ENCODE data around the gene CAMK1D.

The CAMK1D gene

DNA sequence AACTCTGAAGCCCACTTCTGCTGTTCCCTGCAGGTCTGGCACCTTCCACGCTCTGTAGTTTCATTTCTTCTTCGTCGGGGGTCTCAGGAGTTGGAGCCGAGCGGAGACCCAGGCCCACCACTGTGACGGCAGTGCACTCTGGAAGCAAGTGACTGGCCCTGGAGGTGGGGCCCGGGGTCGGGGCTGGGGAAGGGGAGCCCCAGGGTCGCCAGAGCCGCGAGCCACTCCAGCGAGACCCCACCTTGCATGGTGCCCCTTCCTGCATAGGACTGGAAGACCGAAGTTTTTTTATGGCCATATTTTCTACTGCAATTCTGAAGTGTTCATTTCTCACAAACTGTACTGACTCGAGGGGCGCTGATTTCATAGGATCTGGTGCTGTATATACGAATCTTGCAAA, 479.4 kb downstream of the CAMK1D start:
- no peak overlapping the region for H3K27ac ChIP-seq
- no peak for TF ChIP-seq CTCF (conservative IDR thresholded peaks at IDR 0.05)

DNA sequence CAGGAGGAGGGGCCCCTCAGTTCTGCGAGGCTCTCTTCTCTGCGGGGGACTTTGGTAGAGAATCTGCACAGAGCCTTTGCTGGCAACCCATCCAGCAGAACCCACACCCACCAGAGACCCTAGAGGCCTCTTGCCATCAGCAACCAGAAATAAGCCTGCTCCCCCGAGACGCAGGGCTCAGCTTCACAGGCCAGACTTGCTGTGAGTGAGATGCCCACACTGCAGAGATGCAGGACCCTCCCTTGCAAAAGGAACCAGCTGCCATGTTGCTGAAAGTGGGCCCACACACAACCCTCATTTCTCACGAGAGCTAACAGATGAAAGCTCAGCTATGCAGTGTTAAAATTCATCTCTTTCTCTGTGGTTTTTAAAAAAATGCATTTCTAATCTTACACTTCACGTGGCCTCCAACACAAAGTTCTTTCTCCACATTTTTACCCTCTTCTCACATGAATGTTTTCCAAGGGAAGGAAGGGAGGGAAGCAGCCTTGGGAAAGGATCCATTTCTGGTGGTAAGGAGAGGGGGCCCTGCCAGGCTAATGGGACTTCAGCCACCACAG, 480.6 kb downstream of the CAMK1D start:
- no peak overlapping the region for H3K27ac ChIP-seq
- TF ChIP-seq CTCF (conservative IDR thresholded peaks at IDR 0.05) = no peak

DNA sequence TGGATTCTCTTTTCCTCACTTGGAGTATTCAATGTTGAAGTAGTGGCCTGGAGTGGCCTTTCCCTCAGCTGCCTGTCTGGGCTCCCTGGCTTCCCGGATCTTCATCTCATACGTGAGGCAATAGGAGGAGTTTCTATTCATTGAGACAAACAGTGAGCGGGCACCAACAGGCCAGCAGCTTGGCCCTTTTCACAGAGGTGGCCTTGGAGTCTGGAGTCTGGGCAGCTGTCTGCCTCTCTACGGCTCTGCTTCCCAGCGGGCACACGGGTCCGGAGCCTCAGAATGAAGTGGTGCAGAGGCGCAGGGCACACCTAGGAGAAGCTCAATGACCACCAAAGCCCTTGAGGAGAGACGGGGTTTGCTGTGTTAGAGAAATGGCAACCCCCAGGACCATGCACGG, 482.7 kb downstream of the CAMK1D start:
- TF ChIP-seq CTCF (conservative IDR thresholded peaks at IDR 0.05) = no peak
- no peak overlapping the region for H3K27ac ChIP-seq

DNA sequence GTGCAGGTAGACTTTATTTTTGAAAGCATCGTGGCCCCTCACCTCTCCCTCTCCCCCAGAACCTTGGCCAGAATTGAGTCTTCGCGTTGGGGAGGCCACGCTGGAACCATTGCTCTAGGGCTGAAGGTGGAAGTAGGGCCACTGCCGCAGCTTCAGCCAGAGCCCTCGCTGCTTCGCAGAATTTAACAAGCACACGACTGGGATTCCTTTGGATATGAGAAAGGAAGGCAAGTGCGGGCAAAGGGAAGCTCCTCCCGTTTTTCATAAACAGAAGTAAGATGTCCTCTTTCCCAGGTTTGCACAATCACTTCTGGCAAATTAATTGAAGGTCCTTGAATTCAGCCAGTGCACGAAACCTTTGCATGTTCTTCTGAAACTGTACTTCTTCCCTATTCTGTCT, 484.1 kb downstream of the CAMK1D start:
- no peak overlapping the region for H3K27ac ChIP-seq
- TF ChIP-seq CTCF (conservative IDR thresholded peaks at IDR 0.05) = no peak

- TF ChIP-seq CTCF (conservative IDR thresholded peaks at IDR 0.05) = no peak
- H3K27ac ChIP-seq = no peak overlapping the region
Measured at GRCh38 chr10:12834116-12834665, 484.8 kb downstream of the CAMK1D start.

DNA sequence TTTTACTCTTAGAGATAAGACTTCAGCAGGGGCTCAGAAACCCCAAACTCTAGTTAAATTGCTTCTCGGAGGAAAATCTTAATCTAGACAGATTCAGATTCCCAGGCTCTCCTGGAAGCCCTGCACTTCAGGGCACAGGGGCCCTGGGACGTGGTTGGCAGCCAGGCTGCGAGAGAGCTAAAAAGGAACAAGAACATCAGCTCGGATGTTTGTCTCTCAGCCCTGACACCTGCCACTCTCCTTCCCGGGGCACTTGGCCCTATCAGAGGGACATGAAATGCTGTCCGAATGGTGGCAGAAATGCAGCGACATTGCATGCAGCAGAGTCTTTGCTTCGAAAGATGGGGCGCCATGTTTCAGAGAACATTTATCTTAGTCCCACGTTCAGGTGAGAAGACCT, 485.4 kb downstream of the CAMK1D start:
- TF ChIP-seq CTCF (conservative IDR thresholded peaks at IDR 0.05) = no peak
- H3K27ac ChIP-seq = no peak overlapping the region

DNA sequence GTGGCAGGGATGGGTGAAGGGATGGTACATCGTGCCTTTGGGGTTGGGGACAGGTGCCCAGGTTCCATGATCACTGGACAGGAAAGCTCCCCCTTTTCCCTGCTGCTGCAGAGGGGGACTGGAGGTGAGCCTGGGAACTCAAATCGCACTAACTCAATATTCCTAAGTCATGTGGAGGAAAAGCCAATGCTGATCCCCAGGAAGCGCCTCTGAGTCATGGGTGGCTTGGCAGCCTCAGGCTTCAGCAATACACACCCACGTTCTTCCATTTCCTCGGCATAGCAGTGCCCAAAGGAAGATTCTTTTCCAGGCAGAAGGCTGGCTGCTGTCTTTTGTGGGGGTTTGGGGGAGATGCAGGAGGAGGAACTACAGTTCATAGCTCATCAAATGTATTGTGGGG, 486.4 kb downstream of the CAMK1D start:
- no peak overlapping the region for H3K27ac ChIP-seq
- TF ChIP-seq CTCF (conservative IDR thresholded peaks at IDR 0.05) = no peak

All from VCaP (cell line).